CD4-positive, alpha-beta T cell (primary cell): ENCODE results near the gene GPC5. TPM values are rescaled to one million over a fixed set of nuclear protein-coding genes. Genes with fewer than 3 reads are reported as not detected.

ENCODE experiments used
- ATAC-seq: fragments of 200-7000 bp; cut with Tn5 transposase; one replicate; pipeline ENCODE4 v1.10.0; 2022; ENCODE audit warnings: mild to moderate bottlenecking; ENCODE audit not compliant: poor library complexity
- CTCF ChIA-PET: fragments of 350-600 bp; sonication (Branson Sonifier 250); formaldehyde crosslinking; loops from one replicate; lab custom pipeline; 2021; ENCODE audit warnings: antibody characterized with exemption, inconsistent platforms; lab: Charles Lee
- POLR2A ChIA-PET: fragments of 350-600 bp; sonication (Branson Sonifier 250); formaldehyde crosslinking; loops from one replicate; lab custom pipeline; 2021; ENCODE audit warnings: antibody characterized with exemption, inconsistent platforms; lab: Charles Lee
- DNase-seq, 14 experiments: peaks; one replicate each; pipeline ENCODE4 v3.0.0-alpha.2; 2013 to 2020; ENCODE audit warnings: mixed read lengths in 2 of 14
- H3K27ac ChIP-seq, 2 donors: one replicate each; pipeline versions ENCODE4 v1.5.1 to v1.7.0; 2013; ENCODE audit warnings: low read length in 2 of 2, low read depth in 1 of 2, mild to moderate bottlenecking in 1 of 2
- H3K27me3 ChIP-seq, 2 experiments: 1 replicate in 1 of 2; 2 replicates in 1 of 2; pipeline versions ENCODE4 v1.6.1 to v1.7.0; 2013; ENCODE audit warnings: low read length in 2 of 2, control low read depth in 1 of 2, mild to moderate bottlenecking in 1 of 2, moderate library complexity in 1 of 2; ENCODE audit not compliant: insufficient read depth in 2 of 2, control insufficient read depth in 1 of 2
- H3K36me3 ChIP-seq: one replicate; pipeline ENCODE4 v1.6.1; 2013; ENCODE audit warnings: low read length, control low read depth; ENCODE audit not compliant: insufficient read depth
- H3K4me1 ChIP-seq: one replicate; pipeline ENCODE4 v1.6.1; 2013; ENCODE audit warnings: low read length, control low read depth; ENCODE audit not compliant: insufficient read depth
- H3K4me3 ChIP-seq: one replicate; pipeline ENCODE4 v1.5.1; 2013; ENCODE audit warnings: mild to moderate bottlenecking, low read length, moderate library complexity
- H3K9me3 ChIP-seq, 2 experiments: 1 replicate in 1 of 2; 2 replicates in 1 of 2; pipeline versions ENCODE4 v1.6.1 to v1.7.0; 2013; ENCODE audit warnings: low read length in 2 of 2, mild to moderate bottlenecking in 2 of 2, control low read depth in 1 of 2, moderate library complexity in 1 of 2; ENCODE audit not compliant: control insufficient read depth in 1 of 2, insufficient read depth in 1 of 2
- H3K27ac Mint-ChIP-seq: one replicate; pipeline ENCODE4 v1.8.0; 2020; ENCODE audit warnings: mixed read lengths
- H3K27me3 Mint-ChIP-seq: one replicate; pipeline ENCODE4 v1.8.0; 2021; ENCODE audit warnings: mixed read lengths
- H3K36me3 Mint-ChIP-seq: one replicate; pipeline ENCODE4 v1.8.0; 2021; ENCODE audit warnings: low read depth, mixed read lengths
- H3K4me1 Mint-ChIP-seq: one replicate; pipeline ENCODE4 v1.8.0; 2021; ENCODE audit warnings: low read depth, mixed read lengths
- H3K4me3 Mint-ChIP-seq: one replicate; pipeline ENCODE4 v1.8.0; 2020; ENCODE audit warnings: mild to moderate bottlenecking, mixed read lengths
- H3K9me3 Mint-ChIP-seq: one replicate; pipeline ENCODE4 v1.8.0; 2020; ENCODE audit warnings: mixed read lengths
- CTCF ChIP-seq: fragments of 200-600 bp; IDR thresholded peaks from one replicate; pipeline ENCODE4 v1.8.0; 2022; ENCODE audit warnings: antibody characterized with exemption, mild to moderate bottlenecking
- intact Hi-C, 2 experiments: fragments of 100-400 bp; cut with DNase I in 1 of 2; cut with micrococcal nuclease in 1 of 2; formaldehyde crosslinking; loops; one replicate each; pipeline versions ENCODE4 v1.15.1 to v1.9.0; 2023 to 2025; cut with DNase I, micrococcal nuclease
- total RNA-seq, 174 experiments: library from RNA in 2 of 174; stranded (reverse) in 2 of 174; gene quantifications; one replicate each; pipeline ENCODE4 v1.2.3 and lab custom pipeline; 2021 to 2026

GPC5 gene
- total RNA-seq, 2 experiments from 2014 or later = not detected

- no peak overlapping the region for H3K4me3 Mint-ChIP-seq
- ATAC-seq (no peak), DNase-seq (no peak)
- peaks cover 0 to 4% of the 10 kb centered on the region in 2 experiments for H3K9me3 ChIP-seq
- H3K27me3 ChIP-seq = no peaks in the 10 kb centered on the region
- no peaks in the 10 kb centered on the region for H3K36me3 ChIP-seq
- intact Hi-C loops = no loop called here
- H3K4me1 Mint-ChIP-seq = no peaks in the 10 kb centered on the region
- no peak for TF ChIP-seq CTCF
- no peak overlapping the region for H3K27ac ChIP-seq
- no peaks in the 10 kb centered on the region for H3K27me3 Mint-ChIP-seq
- H3K36me3 Mint-ChIP-seq = no peaks in the 10 kb centered on the region
- H3K27ac Mint-ChIP-seq = no peak overlapping the region
- no peak overlapping the region for H3K4me3 ChIP-seq
- no peaks in the 10 kb centered on the region for H3K4me1 ChIP-seq
- ChIA-PET POLR2A (no interaction called here), CTCF (no interaction called here)
- no peaks in the 10 kb centered on the region for H3K9me3 Mint-ChIP-seq
These were observed 826.4 kb downstream of the GPC5 start for GRCh38 chr13:92224825-92225224.

DNA sequence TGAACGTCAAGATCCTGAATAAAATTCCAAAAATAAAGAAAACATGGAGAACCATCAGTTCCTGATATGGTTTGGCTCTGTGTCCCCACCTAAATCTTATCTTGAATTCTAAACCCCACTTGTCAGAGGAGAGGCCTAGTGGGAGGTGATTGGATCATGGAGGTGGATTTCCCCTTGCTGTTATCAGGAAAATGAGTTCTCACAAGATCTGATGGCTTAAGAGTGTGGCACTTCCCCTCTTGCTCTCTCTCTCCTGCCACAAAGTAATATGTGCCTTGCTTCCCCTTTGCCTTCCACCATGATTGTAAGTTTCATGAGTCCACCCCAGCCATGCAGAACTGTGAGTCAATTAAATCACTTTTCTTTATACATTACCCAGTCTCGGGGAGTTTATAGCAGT is 827.4 kb downstream of the GPC5 start:
- Histone ChIP-seq H3K27ac (no peak overlapping the region), H3K4me3 (no peak overlapping the region), H3K36me3 (no peaks in the 10 kb centered on the region), H3K27me3 (no peaks in the 10 kb centered on the region), H3K9me3 (peaks cover 0 to 4% of the 10 kb centered on the region in 2 experiments), H3K4me1 (no peaks in the 10 kb centered on the region)
- no peaks in the 10 kb centered on the region for H3K27me3 Mint-ChIP-seq
- intact Hi-C loops = no loop called here
- H3K4me1 Mint-ChIP-seq = no peaks in the 10 kb centered on the region
- H3K27ac Mint-ChIP-seq = no peak overlapping the region
- no peaks in the 10 kb centered on the region for H3K36me3 Mint-ChIP-seq
- ATAC-seq (no peak), DNase-seq (no peak)
- POLR2A ChIA-PET = no interaction called here
- no peak for TF ChIP-seq CTCF
- no peaks in the 10 kb centered on the region for H3K9me3 Mint-ChIP-seq
- H3K4me3 Mint-ChIP-seq = no peak overlapping the region
- CTCF ChIA-PET = no interaction called here

GRCh38 chr13:92232871-92233270 is 834.5 kb downstream of the GPC5 start:
- no peaks in the 10 kb centered on the region for H3K27me3 ChIP-seq
- no peaks in the 10 kb centered on the region for H3K36me3 ChIP-seq
- TF ChIP-seq CTCF = no peak
- Mint-ChIP-seq H3K9me3 (peaks cover 4% of the 10 kb centered on the region), H3K27me3 (no peaks in the 10 kb centered on the region), H3K36me3 (no peaks in the 10 kb centered on the region), H3K27ac (no peak overlapping the region), H3K4me1 (no peaks in the 10 kb centered on the region), H3K4me3 (no peak overlapping the region)
- CTCF ChIA-PET = no interaction called here
- H3K4me3 ChIP-seq = no peak overlapping the region
- peaks cover 0 to 3% of the 10 kb centered on the region in 2 experiments for H3K9me3 ChIP-seq
- POLR2A ChIA-PET = no interaction called here
- intact Hi-C loops = no loop called here
- ATAC-seq (no peak), DNase-seq (no peak)
- no peaks in the 10 kb centered on the region for H3K4me1 ChIP-seq
- H3K27ac ChIP-seq = no peak overlapping the region
